Trophoblast cell (in vitro differentiated cells and primary cell): ENCODE results near the gene REG3G.
A peak's percentile ranks its signal among the peaks of the same experiment; 100 is the strongest.

Experiments
- DNase-seq, 2 donors: peaks; one replicate each; pipeline ENCODE4 v3.0.0-alpha.2; 2016
- H2AFZ ChIP-seq: 2 replicates; pipeline ENCODE4 v1.6.1; 2013; ENCODE audit warnings: low read length, moderate library complexity, mild to moderate bottlenecking; ENCODE audit not compliant: insufficient read depth, poor library complexity
- H2AK5ac ChIP-seq: 2 replicates; pipeline ENCODE4 v1.6.1; 2013; ENCODE audit warnings: mild to moderate bottlenecking, low read length
- H2BK120ac ChIP-seq: 2 replicates; pipeline ENCODE4 v1.6.1; 2013; ENCODE audit warnings: low read length, mild to moderate bottlenecking, moderate library complexity; ENCODE audit not compliant: insufficient read depth, poor library complexity
- H2BK12ac ChIP-seq: 2 replicates; pipeline ENCODE4 v1.6.1; 2013; ENCODE audit warnings: mild to moderate bottlenecking, low read length, moderate library complexity
- H2BK5ac ChIP-seq: 2 replicates; pipeline ENCODE4 v1.6.1; 2013; ENCODE audit warnings: low read length, low read depth, moderate library complexity, mild to moderate bottlenecking; ENCODE audit not compliant: poor library complexity
- H3K14ac ChIP-seq: 2 replicates; pipeline ENCODE4 v1.6.1; 2013; ENCODE audit warnings: mild to moderate bottlenecking, low read length
- H3K18ac ChIP-seq: 2 replicates; pipeline ENCODE4 v1.6.1; 2013; ENCODE audit warnings: mild to moderate bottlenecking, low read length
- H3K23ac ChIP-seq: 2 replicates; pipeline ENCODE4 v1.6.1; 2013; ENCODE audit warnings: low read length
- H3K27ac ChIP-seq: 2 replicates; pipeline ENCODE4 v1.5.1; 2013; ENCODE audit warnings: low read depth, mild to moderate bottlenecking, inconsistent platforms, low read length, moderate library complexity
- H3K27me3 ChIP-seq: 2 replicates; pipeline ENCODE4 v1.6.1; 2013; ENCODE audit warnings: inconsistent platforms, mild to moderate bottlenecking, low read length, moderate library complexity; ENCODE audit not compliant: insufficient read depth
- H3K36me3 ChIP-seq, 2 experiments: 1 replicate in 1 of 2; 2 replicates in 1 of 2; pipeline ENCODE4 v1.6.1; 2013; ENCODE audit warnings: low read length in 2 of 2, mild to moderate bottlenecking in 2 of 2, moderate library complexity in 1 of 2; ENCODE audit not compliant: insufficient read depth in 2 of 2, control insufficient read depth in 1 of 2
- H3K4ac ChIP-seq: 2 replicates; pipeline ENCODE4 v1.6.1; 2013; ENCODE audit warnings: low read depth, mild to moderate bottlenecking, low read length, moderate library complexity
- H3K4me1 ChIP-seq, 2 experiments: 1 replicate in 1 of 2; 2 replicates in 1 of 2; pipeline ENCODE4 v1.6.1; 2013; ENCODE audit warnings: low read length in 2 of 2, mild to moderate bottlenecking in 2 of 2, moderate library complexity in 1 of 2; ENCODE audit not compliant: insufficient read depth in 2 of 2, control insufficient read depth in 1 of 2
- H3K4me2 ChIP-seq: 2 replicates; pipeline ENCODE4 v1.6.1; 2013; ENCODE audit warnings: inconsistent platforms, mild to moderate bottlenecking, low read length, moderate library complexity
- H3K4me3 ChIP-seq: 2 replicates; pipeline ENCODE4 v1.5.1; 2013; ENCODE audit warnings: mild to moderate bottlenecking, low read depth, low read length, inconsistent platforms
- H3K79me1 ChIP-seq: one replicate; pipeline ENCODE4 v1.6.1; 2013; ENCODE audit warnings: low read length
- H3K79me2 ChIP-seq: 2 replicates; pipeline ENCODE4 v1.6.1; 2013; ENCODE audit warnings: low read length, mild to moderate bottlenecking; ENCODE audit not compliant: control insufficient read depth, insufficient read depth, poor library complexity
- H3K9ac ChIP-seq: 2 replicates; pipeline ENCODE4 v1.6.1; 2013; ENCODE audit warnings: mild to moderate bottlenecking, low read length
- H3K9me3 ChIP-seq: 2 replicates; pipeline ENCODE4 v1.6.1; 2013; ENCODE audit warnings: low read depth, mild to moderate bottlenecking, control low read depth, inconsistent platforms, low read length; ENCODE audit not compliant: insufficient read depth
- H4K12ac ChIP-seq: 2 replicates; pipeline ENCODE4 v1.6.1; 2013; ENCODE audit warnings: low read depth, mild to moderate bottlenecking, low read length, moderate library complexity
- H4K8ac ChIP-seq: 2 replicates; pipeline ENCODE4 v1.6.1; 2013; ENCODE audit warnings: low read depth, mild to moderate bottlenecking, low read length, moderate library complexity
- H4K91ac ChIP-seq: one replicate; pipeline ENCODE4 v1.6.1; 2013; ENCODE audit warnings: low read depth, mild to moderate bottlenecking, low read length, moderate library complexity
- WGBS: extraction: QIAGEN DNeasy Blood & Tissue Kit; methylation state at CpG from one replicate; pipeline ENCODE4 v1.1.7; 2013; ENCODE audit warnings: missing lambda C conversion rate; ENCODE audit not compliant: insufficient read length, insufficient coverage; ENCODE audit errors: extremely low coverage; 5-methylcytosine and 5-hydroxymethylcytosine counted together

The REG3G gene

GRCh38 chr2:78980152-78980465 is 45.4 kb upstream of the REG3G start:
- H4K12ac ChIP-seq: no peak overlapping the region
- H3K14ac ChIP-seq: no peak overlapping the region
- no peak overlapping the region for H2BK12ac ChIP-seq
- peaks cover 0 to 4% of the 10 kb centered on the region in 2 experiments for H3K4me1 ChIP-seq
- H4K91ac ChIP-seq: no peak overlapping the region
- no peak overlapping the region for H2BK120ac ChIP-seq
- no peak overlapping the region for H3K4ac ChIP-seq
- no peak overlapping the region for H3K27ac ChIP-seq
- no peak overlapping the region for H2BK5ac ChIP-seq
- H3K27me3 ChIP-seq: no peaks in the 10 kb centered on the region
- no peak overlapping the region for H4K8ac ChIP-seq
- WGBS: no CpG with 5 or more reads among the region's 1 CpG
- H2AK5ac ChIP-seq: no peak overlapping the region
- no peaks in the 10 kb centered on the region for H3K79me1 ChIP-seq
- no peak overlapping the region for H3K4me3 ChIP-seq
- H3K9me3 ChIP-seq: no peaks in the 10 kb centered on the region
- no peak overlapping the region for H3K9ac ChIP-seq
- no peak overlapping the region for H3K23ac ChIP-seq
- no peak for DNase-seq
- no peaks in the 10 kb centered on the region for H3K79me2 ChIP-seq
- no peaks in the 10 kb centered on the region for H3K36me3 ChIP-seq
- H2AFZ ChIP-seq: no peak overlapping the region
- H3K18ac ChIP-seq: no peak overlapping the region
- H3K4me2 ChIP-seq: no peak overlapping the region

GRCh38 chr2:78980871-78981270 is 44.6 kb upstream of the REG3G start:
- Histone ChIP-seq H2BK5ac (no peak overlapping the region), H3K18ac (no peak overlapping the region), H3K4me2 (no peak overlapping the region), H3K4ac (no peak overlapping the region), H4K91ac (no peak overlapping the region), H3K4me3 (no peak overlapping the region), H3K27me3 (no peaks in the 10 kb centered on the region), H4K12ac (no peak overlapping the region), H2BK12ac (no peak overlapping the region), H3K4me1 (peaks cover 0 to 4% of the 10 kb centered on the region in 2 experiments), H2BK120ac (no peak overlapping the region), H3K9me3 (no peaks in the 10 kb centered on the region), H4K8ac (no peak overlapping the region), H3K79me2 (no peaks in the 10 kb centered on the region), H3K79me1 (no peaks in the 10 kb centered on the region), H3K36me3 (no peaks in the 10 kb centered on the region), H3K14ac (no peak overlapping the region), H3K9ac (no peak overlapping the region), H2AFZ (no peak overlapping the region), H3K23ac (no peak overlapping the region), H2AK5ac (no peak overlapping the region), H3K27ac (no peak overlapping the region)
- no peak for DNase-seq
- WGBS: no CpG with 5 or more reads among the region's 4 CpGs

- no peak overlapping the region for H2BK5ac ChIP-seq
- H3K4me1 ChIP-seq: peaks cover 0 to 4% of the 10 kb centered on the region in 2 experiments
- H3K27me3 ChIP-seq: no peaks in the 10 kb centered on the region
- no peak overlapping the region for H2AFZ ChIP-seq
- no peak overlapping the region for H3K4ac ChIP-seq
- H3K79me2 ChIP-seq: no peaks in the 10 kb centered on the region
- H3K4me3 ChIP-seq: no peak overlapping the region
- no peak overlapping the region for H4K8ac ChIP-seq
- H3K4me2 ChIP-seq: no peak overlapping the region
- H4K12ac ChIP-seq: no peak overlapping the region
- H3K36me3 ChIP-seq: no peaks in the 10 kb centered on the region
- H2BK12ac ChIP-seq: no peak overlapping the region
- no CpG with 5 or more reads among the region's 4 CpGs for WGBS
- no peak overlapping the region for H4K91ac ChIP-seq
- DNase-seq: no peak
- no peak overlapping the region for H3K27ac ChIP-seq
- no peak overlapping the region for H2BK120ac ChIP-seq
- H2AK5ac ChIP-seq: no peak overlapping the region
- no peak overlapping the region for H3K18ac ChIP-seq
- H3K9ac ChIP-seq: no peak overlapping the region
- no peak overlapping the region for H3K23ac ChIP-seq
- no peaks in the 10 kb centered on the region for H3K79me1 ChIP-seq
- no peak overlapping the region for H3K14ac ChIP-seq
- no peaks in the 10 kb centered on the region for H3K9me3 ChIP-seq
These were observed 42.7 kb upstream of the REG3G start for GRCh38 chr2:78982638-78983330.

GRCh38 chr2:78984386-78984785 is 41.1 kb upstream of the REG3G start:
- no peaks in the 10 kb centered on the region for H3K36me3 ChIP-seq
- no peak overlapping the region for H2BK12ac ChIP-seq
- H2BK120ac ChIP-seq: no peak overlapping the region
- H3K9me3 ChIP-seq: no peaks in the 10 kb centered on the region
- no peak overlapping the region for H3K4me2 ChIP-seq
- H3K27ac ChIP-seq: no peak overlapping the region
- H3K79me1 ChIP-seq: no peaks in the 10 kb centered on the region
- H3K79me2 ChIP-seq: no peaks in the 10 kb centered on the region
- no peak overlapping the region for H2AK5ac ChIP-seq
- no peak overlapping the region for H3K9ac ChIP-seq
- H3K27me3 ChIP-seq: no peaks in the 10 kb centered on the region
- no peak overlapping the region for H4K12ac ChIP-seq
- no peak overlapping the region for H2BK5ac ChIP-seq
- WGBS: no CpG with 5 or more reads among the region's 7 CpGs
- no peak overlapping the region for H3K14ac ChIP-seq
- no peak overlapping the region for H2AFZ ChIP-seq
- no peak overlapping the region for H4K91ac ChIP-seq
- H3K23ac ChIP-seq: no peak overlapping the region
- no peak overlapping the region for H3K18ac ChIP-seq
- no peak overlapping the region for H3K4me3 ChIP-seq
- peak; percentile 32 to 39 for DNase-seq
- H3K4me1 ChIP-seq: peaks cover 0 to 1% of the 10 kb centered on the region in 2 experiments
- H4K8ac ChIP-seq: no peak overlapping the region
- H3K4ac ChIP-seq: no peak overlapping the region
